ENCODE results near the gene SSH3. TPM values are rescaled to one million over a fixed set of nuclear protein-coding genes. Genes with fewer than 3 reads are reported as not detected.

Gene SSH3
- total RNA-seq, 1 experiment from 2014 or later, result 89.6 TPM

DNA sequence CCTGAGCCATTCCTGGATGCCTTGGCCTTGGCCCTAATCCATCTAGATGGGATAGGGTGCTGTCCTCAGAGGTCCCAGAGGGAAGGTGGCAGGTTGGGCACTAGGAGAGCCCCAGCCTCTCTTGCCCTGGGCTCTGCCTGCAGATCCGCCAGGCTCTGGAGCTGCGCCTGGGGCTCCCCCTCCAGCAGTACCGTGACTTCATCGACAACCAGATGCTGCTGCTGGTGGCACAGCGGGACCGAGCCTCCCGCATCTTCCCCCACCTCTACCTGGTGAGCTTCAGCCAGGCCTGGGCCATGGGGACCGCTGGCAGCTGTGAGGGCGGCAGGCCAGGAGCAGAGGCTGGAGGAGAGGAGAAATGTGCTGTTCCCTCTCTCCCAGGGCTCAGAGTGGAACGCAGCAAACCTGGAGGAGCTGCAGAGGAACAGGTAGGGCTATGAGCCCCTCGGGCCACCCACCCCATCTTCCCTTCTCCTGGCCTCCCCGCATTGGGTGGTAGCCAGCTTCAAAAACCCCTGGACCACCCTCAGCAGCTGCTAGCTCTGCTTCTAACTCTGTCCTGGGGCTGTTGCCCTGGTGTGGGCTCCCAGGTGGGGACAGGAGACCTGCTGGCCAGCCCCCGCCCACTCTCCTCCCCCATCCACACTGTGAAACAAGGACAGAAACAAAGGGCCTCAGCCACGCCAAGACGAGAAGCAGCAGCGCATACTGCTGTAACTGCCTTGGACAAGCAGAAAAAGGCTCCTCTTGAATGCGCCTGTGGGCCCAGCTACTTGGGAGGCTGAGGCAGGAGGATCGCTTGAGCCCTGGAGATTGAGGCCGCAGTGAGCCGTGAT lies 4.9 kb downstream of the SSH3 start:
- H3K4me3 Mint-ChIP-seq (ENCODE audit: unreplicated experiment), result no peak overlapping the region
- no peak overlapping the region for H3K4me3 ChIP-seq (ENCODE audit: low read depth, low read length)
- H3K4me1 Mint-ChIP-seq (ENCODE audit: low read depth, unreplicated experiment), result peaks cover 25% of the 10 kb centered on the region
- peaks cover 36% of the 10 kb centered on the region for H3K36me3 Mint-ChIP-seq (ENCODE audit: insufficient read depth, unreplicated experiment)
- CTCF ChIA-PET, result interaction anchor here (0.6 to 0.8 kb wide), 2 partner anchors 9 to 302 kb away, joined by 3 to 5 read pairs; no protein-coding TSS in a partner anchor
- BruUV-seq (replicated peaks), result no TSS peak
- peaks cover 4% of the 10 kb centered on the region for H3K36me3 ChIP-seq (ENCODE audit: control insufficient read depth, insufficient read depth, low read length)
- intact Hi-C loops (cut with micrococcal nuclease; ENCODE audit: unreplicated experiment), result no loop called here
- TF ChIP-seq, protein P1, sequence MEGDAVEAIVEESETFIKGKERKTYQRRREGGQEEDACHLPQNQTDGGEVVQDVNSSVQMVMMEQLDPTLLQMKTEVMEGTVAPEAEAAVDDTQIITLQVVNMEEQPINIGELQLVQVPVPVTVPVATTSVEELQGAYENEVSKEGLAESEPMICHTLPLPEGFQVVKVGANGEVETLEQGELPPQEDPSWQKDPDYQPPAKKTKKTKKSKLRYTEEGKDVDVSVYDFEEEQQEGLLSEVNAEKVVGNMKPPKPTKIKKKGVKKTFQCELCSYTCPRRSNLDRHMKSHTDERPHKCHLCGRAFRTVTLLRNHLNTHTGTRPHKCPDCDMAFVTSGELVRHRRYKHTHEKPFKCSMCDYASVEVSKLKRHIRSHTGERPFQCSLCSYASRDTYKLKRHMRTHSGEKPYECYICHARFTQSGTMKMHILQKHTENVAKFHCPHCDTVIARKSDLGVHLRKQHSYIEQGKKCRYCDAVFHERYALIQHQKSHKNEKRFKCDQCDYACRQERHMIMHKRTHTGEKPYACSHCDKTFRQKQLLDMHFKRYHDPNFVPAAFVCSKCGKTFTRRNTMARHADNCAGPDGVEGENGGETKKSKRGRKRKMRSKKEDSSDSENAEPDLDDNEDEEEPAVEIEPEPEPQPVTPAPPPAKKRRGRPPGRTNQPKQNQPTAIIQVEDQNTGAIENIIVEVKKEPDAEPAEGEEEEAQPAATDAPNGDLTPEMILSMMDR (IDR thresholded peaks at IDR 0.05; ENCODE audit: insufficient read depth in 1 of 2, low read depth in 1 of 2, low read length in 1 of 2, severe bottlenecking in 1 of 2, unreplicated experiment in 1 of 2), result no peak
- no peaks in the 10 kb centered on the region for H3K27me3 Mint-ChIP-seq (ENCODE audit: insufficient read depth, unreplicated experiment)
- H3K27me3 ChIP-seq (replicated peaks; ENCODE audit: control insufficient read depth, insufficient read depth, low read length), result no peaks in the 10 kb centered on the region
- POLR2A ChIA-PET, result interaction anchor here (0.6 to 0.7 kb wide), 2 partner anchors 9 to 45 kb away, joined by 3 to 4 read pairs; no protein-coding TSS in a partner anchor
- peaks cover 28% of the 10 kb centered on the region for H3K4me1 ChIP-seq
- H3K9me3 ChIP-seq, result no peaks in the 10 kb centered on the region
- peak in 1 of 2 experiments; percentile 40 for DNase-seq
- no peaks in the 10 kb centered on the region for H3K9me3 Mint-ChIP-seq (ENCODE audit: unreplicated experiment)
- no peak overlapping the region for H3K27ac Mint-ChIP-seq (ENCODE audit: unreplicated experiment)

- Mint-ChIP-seq H3K27ac (ENCODE audit: unreplicated experiment) (no peak overlapping the region), H3K36me3 (ENCODE audit: insufficient read depth, unreplicated experiment) (peaks cover 30% of the 10 kb centered on the region), H3K27me3 (ENCODE audit: insufficient read depth, unreplicated experiment) (no peaks in the 10 kb centered on the region), H3K4me3 (ENCODE audit: unreplicated experiment) (no peak overlapping the region), H3K4me1 (ENCODE audit: low read depth, unreplicated experiment) (peaks cover 25% of the 10 kb centered on the region), H3K9me3 (ENCODE audit: unreplicated experiment) (no peaks in the 10 kb centered on the region)
- ChIA-PET POLR2A (interaction anchor here (0.6 kb wide), 1 partner anchor 46 kb away, joined by 4 read pairs; no protein-coding TSS in a partner anchor), CTCF (no interaction called here)
- peaks cover 28% of the 10 kb centered on the region for H3K4me1 ChIP-seq
- H3K36me3 ChIP-seq (ENCODE audit: control insufficient read depth, insufficient read depth, low read length), result peaks cover 4% of the 10 kb centered on the region
- intact Hi-C loops (cut with micrococcal nuclease; ENCODE audit: unreplicated experiment), result no loop called here
- BruUV-seq (replicated peaks), result no TSS peak
- H3K4me3 ChIP-seq (ENCODE audit: low read depth, low read length), result no peak overlapping the region
- H3K27me3 ChIP-seq (replicated peaks; ENCODE audit: control insufficient read depth, insufficient read depth, low read length), result no peaks in the 10 kb centered on the region
- no peaks in the 10 kb centered on the region for H3K9me3 ChIP-seq
- TF ChIP-seq, protein P1 (IDR thresholded peaks at IDR 0.05; ENCODE audit: insufficient read depth in 1 of 2, low read depth in 1 of 2, low read length in 1 of 2, severe bottlenecking in 1 of 2, unreplicated experiment in 1 of 2), result no peak
- peak in 1 of 2 experiments; percentile 37 for DNase-seq
Measured at GRCh38 chr11:67309166-67309565, 5.8 kb downstream of the SSH3 start.

GRCh38 chr11:67309661-67310061 lies 6.3 kb downstream of the SSH3 start:
- no peaks in the 10 kb centered on the region for H3K27me3 ChIP-seq (replicated peaks; ENCODE audit: control insufficient read depth, insufficient read depth, low read length)
- H3K4me1 Mint-ChIP-seq (ENCODE audit: low read depth, unreplicated experiment), result peaks cover 22% of the 10 kb centered on the region
- H3K9me3 Mint-ChIP-seq (ENCODE audit: unreplicated experiment), result no peaks in the 10 kb centered on the region
- intact Hi-C loops (cut with micrococcal nuclease; ENCODE audit: unreplicated experiment), result no loop called here
- no TSS peak for BruUV-seq (replicated peaks)
- no peak overlapping the region for H3K4me3 Mint-ChIP-seq (ENCODE audit: unreplicated experiment)
- H3K27me3 Mint-ChIP-seq (ENCODE audit: insufficient read depth, unreplicated experiment), result no peaks in the 10 kb centered on the region
- peaks cover 24% of the 10 kb centered on the region for H3K4me1 ChIP-seq
- TF ChIP-seq, protein P1 (IDR thresholded peaks at IDR 0.05; ENCODE audit: insufficient read depth in 1 of 2, low read depth in 1 of 2, low read length in 1 of 2, severe bottlenecking in 1 of 2, unreplicated experiment in 1 of 2), result no peak
- H3K36me3 ChIP-seq (ENCODE audit: control insufficient read depth, insufficient read depth, low read length), result peaks cover 4% of the 10 kb centered on the region
- no peak overlapping the region for H3K27ac Mint-ChIP-seq (ENCODE audit: unreplicated experiment)
- no peak overlapping the region for H3K4me3 ChIP-seq (ENCODE audit: low read depth, low read length)
- H3K36me3 Mint-ChIP-seq (ENCODE audit: insufficient read depth, unreplicated experiment), result peaks cover 31% of the 10 kb centered on the region
- no peaks in the 10 kb centered on the region for H3K9me3 ChIP-seq
- DNase-seq, result peak in 1 of 2 experiments; percentile 38
- POLR2A ChIA-PET, result no interaction called here
- CTCF ChIA-PET, result interaction anchor here (1.9 kb wide), 1 partner anchor 73 kb away, joined by 5 read pairs; no protein-coding TSS in a partner anchor
